Suprapubic skin (tissue), 3 donors: Measurements from ENCODE around the gene MUC4.

ENCODE experiments used
- POLR2AphosphoS5 ChIP-seq, 3 donors: sonication (generic); formaldehyde crosslinking; IDR thresholded peaks; one replicate each; pipeline ENCODE4 v1.6.1; 2017; ENCODE audit warnings: antibody characterized with exemption in 3 of 3
- TF ChIP-seq, protein P1 (sequence below), 2 donors: fragments of 200-600 bp in 1 of 2; fragments of 450-650 bp in 1 of 2; sonication (generic) in 1 of 2; IDR thresholded peaks; one replicate each; pipeline ENCODE4 v1.5.1; 2016 to 2019; ENCODE audit warnings: antibody characterized with exemption in 2 of 2, mild to moderate bottlenecking in 1 of 2, moderate library complexity in 1 of 2

DNA sequence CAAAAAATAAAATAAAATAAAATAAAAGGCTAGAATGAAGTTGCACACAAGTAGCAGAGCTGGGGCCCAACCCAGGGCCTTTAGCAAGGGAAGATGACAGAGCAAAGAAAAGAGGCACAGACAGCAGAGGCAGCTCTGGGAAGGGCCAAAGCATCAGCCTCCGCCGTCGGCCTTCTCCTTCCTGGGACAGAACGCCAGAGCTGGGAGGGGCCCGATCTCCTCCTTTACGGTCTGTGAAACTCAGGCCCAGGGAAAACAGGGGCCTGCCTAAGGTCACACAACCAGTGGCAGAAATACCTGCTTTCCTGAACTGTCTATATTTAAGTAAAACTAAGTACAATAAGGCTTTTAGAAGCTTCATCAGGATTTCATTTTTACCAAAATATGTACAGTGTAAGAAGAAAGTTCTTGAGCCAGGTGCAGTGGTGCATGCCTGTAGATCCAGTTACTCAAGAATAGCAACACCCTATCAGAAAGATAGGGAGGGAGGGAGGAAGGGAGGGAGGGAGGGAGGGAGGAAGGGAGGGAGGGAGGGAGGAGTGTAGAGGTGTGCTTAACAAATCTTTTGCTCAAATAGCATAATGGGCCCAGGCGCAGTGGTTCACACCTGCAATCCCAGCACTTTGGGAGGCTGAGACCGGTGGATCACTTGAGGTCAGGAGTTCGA is 43.0 kb upstream of the MUC4 start:
- no peak for TF ChIP-seq POLR2AphosphoS5 (IDR thresholded peaks at IDR 0.05)
- TF ChIP-seq, protein P1, sequence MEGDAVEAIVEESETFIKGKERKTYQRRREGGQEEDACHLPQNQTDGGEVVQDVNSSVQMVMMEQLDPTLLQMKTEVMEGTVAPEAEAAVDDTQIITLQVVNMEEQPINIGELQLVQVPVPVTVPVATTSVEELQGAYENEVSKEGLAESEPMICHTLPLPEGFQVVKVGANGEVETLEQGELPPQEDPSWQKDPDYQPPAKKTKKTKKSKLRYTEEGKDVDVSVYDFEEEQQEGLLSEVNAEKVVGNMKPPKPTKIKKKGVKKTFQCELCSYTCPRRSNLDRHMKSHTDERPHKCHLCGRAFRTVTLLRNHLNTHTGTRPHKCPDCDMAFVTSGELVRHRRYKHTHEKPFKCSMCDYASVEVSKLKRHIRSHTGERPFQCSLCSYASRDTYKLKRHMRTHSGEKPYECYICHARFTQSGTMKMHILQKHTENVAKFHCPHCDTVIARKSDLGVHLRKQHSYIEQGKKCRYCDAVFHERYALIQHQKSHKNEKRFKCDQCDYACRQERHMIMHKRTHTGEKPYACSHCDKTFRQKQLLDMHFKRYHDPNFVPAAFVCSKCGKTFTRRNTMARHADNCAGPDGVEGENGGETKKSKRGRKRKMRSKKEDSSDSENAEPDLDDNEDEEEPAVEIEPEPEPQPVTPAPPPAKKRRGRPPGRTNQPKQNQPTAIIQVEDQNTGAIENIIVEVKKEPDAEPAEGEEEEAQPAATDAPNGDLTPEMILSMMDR (IDR thresholded peaks at IDR 0.05), result no peak
